Fibroblast of skin of left biceps (primary cell): ENCODE data around the gene PHOSPHO1.
A peak's percentile ranks its signal among the peaks of the same experiment; 100 is the strongest.

Source experiments
- DNase-seq, 2 experiments: peaks; one replicate each; pipeline ENCODE4 v3.0.0-alpha.2; 2013; ENCODE audit warnings: low read depth in 2 of 2

The PHOSPHO1 gene

GRCh38 chr17:49242813-49243212 is 12.2 kb upstream of the PHOSPHO1 start:
- DNase-seq = no peak

- no peak for DNase-seq
Measured at GRCh38 chr17:49241692-49242397, 11.3 kb upstream of the PHOSPHO1 start.

GRCh38 chr17:49241040-49241439 is 10.5 kb upstream of the PHOSPHO1 start:
- DNase-seq = no peak

- DNase-seq = no peak
Measured at GRCh38 chr17:49240619-49241018, 10.0 kb upstream of the PHOSPHO1 start.

GRCh38 chr17:49239963-49240362 is 9.4 kb upstream of the PHOSPHO1 start:
- DNase-seq = no peak

GRCh38 chr17:49235896-49236295 is 5.3 kb upstream of the PHOSPHO1 start:
- no peak for DNase-seq

- DNase-seq = no peak
Measured at GRCh38 chr17:49234509-49235080, 4.0 kb upstream of the PHOSPHO1 start.

- DNase-seq = no peak
Measured at GRCh38 chr17:49231563-49231894, 942 bp upstream of the PHOSPHO1 start.

- DNase-seq = no peak
Measured at GRCh38 chr17:49229805-49230600, 584 bp downstream of the PHOSPHO1 start.

- no peak for DNase-seq
Measured at GRCh38 chr17:49229076-49229804, 1.3 kb downstream of the PHOSPHO1 start.

- peak in 1 of 2 experiments; percentile 13 for DNase-seq
Measured at GRCh38 chr17:49227436-49228261, 2.9 kb downstream of the PHOSPHO1 start.

GRCh38 chr17:49226771-49227435 is 3.7 kb downstream of the PHOSPHO1 start:
- no peak for DNase-seq

GRCh38 chr17:49225554-49226236 is 4.9 kb downstream of the PHOSPHO1 start:
- no peak for DNase-seq

GRCh38 chr17:49224997-49225337 is 5.6 kb downstream of the PHOSPHO1 start:
- DNase-seq = no peak

- DNase-seq = no peak
Measured at GRCh38 chr17:49224198-49224996, 6.2 kb downstream of the PHOSPHO1 start.

GRCh38 chr17:49223517-49224197 is 6.9 kb downstream of the PHOSPHO1 start:
- no peak for DNase-seq

GRCh38 chr17:49223168-49223516 is 7.4 kb downstream of the PHOSPHO1 start:
- DNase-seq = no peak

- DNase-seq = no peak
Measured at GRCh38 chr17:49219987-49220386, 10.6 kb downstream of the PHOSPHO1 start.
